ENCODE data around the gene FRAT1. TPM values are rescaled to one million over a fixed set of nuclear protein-coding genes. Genes with fewer than 3 reads are reported as not detected.

Gene FRAT1
- total and polyA plus RNA-seq, 10 of the 15 experiments (the other 5 are each of a cell fraction or from before 2014, with no cell fraction given): 0.07 to 0.73 (median 0.26) TPM

- peaks cover 9% of the 10 kb centered on the region for H3K4me1 ChIP-seq (ENCODE audit: control insufficient read depth, insufficient read depth, low read length)
- TF ChIP-seq PKNOX1 (IDR thresholded peaks at IDR 0.05) (no peak), CEBPB (IDR thresholded peaks at IDR 0.05; ENCODE audit: borderline replicate concordance in 1 of 2, low read depth in 2 of 2, low read length in 2 of 2) (no peak), JUNB (IDR thresholded peaks at IDR 0.05) (no peak), SKIL (IDR thresholded peaks at IDR 0.05; ENCODE audit: low read depth, poor library complexity, severe bottlenecking) (no peak), ZNF592 (IDR thresholded peaks at IDR 0.05) (no peak), TARDBP (IDR thresholded peaks at IDR 0.05; ENCODE audit: borderline replicate concordance) (no peak), NR2F1 (conservative IDR thresholded peaks at IDR 0.05) (no peak), KLF5 (IDR thresholded peaks at IDR 0.05; ENCODE audit: partially characterized antibody) (no peak), RB1 (IDR thresholded peaks at IDR 0.05; ENCODE audit: borderline replicate concordance) (no peak), MXI1 (IDR thresholded peaks at IDR 0.05; ENCODE audit: low read depth, low read length) (no peak), FOXK2 (IDR thresholded peaks at IDR 0.05) (no peak), IRF5 (IDR thresholded peaks at IDR 0.05; ENCODE audit: borderline replicate concordance) (no peak), ZNF384 (IDR thresholded peaks at IDR 0.05; ENCODE audit: borderline replicate concordance, low read depth, low read length) (no peak), SIX5 (IDR thresholded peaks at IDR 0.05; ENCODE audit: low read depth, low read length, severe bottlenecking) (no peak)
- no peaks in the 10 kb centered on the region for H3K9me3 ChIP-seq (replicated peaks; ENCODE audit: control insufficient read depth, insufficient read depth, low read length)
- no peak overlapping the region for H2AFZ ChIP-seq (ENCODE audit: control insufficient read depth, low read depth, low read length)
- no peak for FAIRE-seq
- RAD21 ChIA-PET (ENCODE audit: unreplicated experiment): no interaction called here
- 38% methylated on average over 3 of the region's 9 CpGs for WGBS (ENCODE audit: insufficient coverage, insufficient replicate concordance, low lambda C conversion rate, missing lambda C conversion rate)
- peaks cover 19% of the 10 kb centered on the region for H3K79me2 ChIP-seq (ENCODE audit: control insufficient read depth, insufficient read depth, low read length)
- CTCF ChIA-PET: interaction anchor here (0.6 to 2.1 kb wide), 6 partner anchors 9 to 84 kb away, joined by 4 to 7 read pairs (median 4); no protein-coding TSS in a partner anchor
- intact Hi-C loops (cut with micrococcal nuclease; ENCODE audit: unreplicated experiment) (no loop called here), in situ Hi-C loops (cut with MboI) (no loop called here)
- H3K27me3 ChIP-seq (replicated peaks in 1 of 2; ENCODE audit: control insufficient read depth in 2 of 2, insufficient read depth in 2 of 2, low read length in 1 of 2): no peaks in the 10 kb centered on the region
- no peaks in the 10 kb centered on the region; a peak in 1 of 4 replicates for H3K36me3 ChIP-seq (ENCODE audit: control insufficient read depth in 2 of 2, insufficient read depth in 2 of 2, low read length in 1 of 2)
- no peak overlapping the region for H3K27ac ChIP-seq (ENCODE audit: control insufficient read depth, insufficient read depth)
- BruUV-seq (replicated peaks): no TSS peak
- no peak for DNase-seq (ENCODE audit: low read depth, low spot score)
- no peak overlapping the region for H3K4me2 ChIP-seq (ENCODE audit: control insufficient read depth, insufficient read depth)
- SMC1A ChIA-PET (ENCODE audit: uncharacterized antibody, unreplicated experiment): interaction anchor here (1.5 kb wide), 1 partner anchor 58 kb away, joined by 8 read pairs; no protein-coding TSS in a partner anchor
- POLR2A ChIA-PET: no interaction called here
- no peak overlapping the region for H3K4me3 ChIP-seq
- ATAC-seq: no peak
- no peaks in the 10 kb centered on the region for H4K20me1 ChIP-seq (ENCODE audit: control insufficient read depth, insufficient read depth)
- H3K9ac ChIP-seq (ENCODE audit: control insufficient read depth, insufficient read depth, low read length): no peak overlapping the region
Measured at GRCh38 chr10:97274828-97275227, 44.2 kb upstream of the FRAT1 start.
